ENCODE data around the gene CACNA2D2.

DNA sequence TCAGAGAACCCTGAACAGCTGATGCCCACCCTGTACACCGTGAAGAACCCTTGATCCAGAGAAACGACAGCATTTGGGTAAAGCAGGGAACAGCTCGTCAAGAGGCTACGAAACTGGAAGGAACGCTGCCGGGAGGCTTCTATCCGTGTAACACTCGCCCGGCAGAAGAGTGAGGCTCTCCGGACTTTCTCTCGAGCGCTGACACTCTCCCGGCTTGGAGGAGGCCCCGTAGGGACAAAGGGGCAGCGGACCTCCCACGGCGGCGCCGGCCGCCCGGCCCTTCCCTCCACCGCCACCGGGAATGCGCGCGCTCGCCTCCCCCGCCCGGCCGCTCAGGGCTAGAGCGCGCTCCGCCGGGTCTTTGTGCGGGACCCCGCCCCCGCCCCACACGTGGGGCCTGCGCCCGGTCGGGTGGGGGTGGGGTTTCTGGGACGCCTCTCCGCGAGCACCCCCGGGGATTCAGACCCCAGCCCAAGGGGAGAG, 182.5 kb downstream of the CACNA2D2 start:
- TF ChIP-seq, protein P1, sequence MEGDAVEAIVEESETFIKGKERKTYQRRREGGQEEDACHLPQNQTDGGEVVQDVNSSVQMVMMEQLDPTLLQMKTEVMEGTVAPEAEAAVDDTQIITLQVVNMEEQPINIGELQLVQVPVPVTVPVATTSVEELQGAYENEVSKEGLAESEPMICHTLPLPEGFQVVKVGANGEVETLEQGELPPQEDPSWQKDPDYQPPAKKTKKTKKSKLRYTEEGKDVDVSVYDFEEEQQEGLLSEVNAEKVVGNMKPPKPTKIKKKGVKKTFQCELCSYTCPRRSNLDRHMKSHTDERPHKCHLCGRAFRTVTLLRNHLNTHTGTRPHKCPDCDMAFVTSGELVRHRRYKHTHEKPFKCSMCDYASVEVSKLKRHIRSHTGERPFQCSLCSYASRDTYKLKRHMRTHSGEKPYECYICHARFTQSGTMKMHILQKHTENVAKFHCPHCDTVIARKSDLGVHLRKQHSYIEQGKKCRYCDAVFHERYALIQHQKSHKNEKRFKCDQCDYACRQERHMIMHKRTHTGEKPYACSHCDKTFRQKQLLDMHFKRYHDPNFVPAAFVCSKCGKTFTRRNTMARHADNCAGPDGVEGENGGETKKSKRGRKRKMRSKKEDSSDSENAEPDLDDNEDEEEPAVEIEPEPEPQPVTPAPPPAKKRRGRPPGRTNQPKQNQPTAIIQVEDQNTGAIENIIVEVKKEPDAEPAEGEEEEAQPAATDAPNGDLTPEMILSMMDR (IDR thresholded peaks at IDR 0.05) = no peak
- TF ChIP-seq EP300 (IDR thresholded peaks at IDR 0.05) = no peak
